Activated CD8-positive, alpha-beta T cell treated with anti-CD3 and anti-CD28 coated beads, Interleukin-2, amount 10 ng/mL, durations not matched to agents 7 days and 5 days (primary cell): ENCODE measurements around the gene PRSS56. TPM values are rescaled to one million over a fixed set of nuclear protein-coding genes. Genes with fewer than 3 reads are reported as not detected.

Experiments
- ATAC-seq: fragments of 150-1000 bp; cut with Tn5 transposase; one replicate; pipeline ENCODE4 v1.10.0; 2021; ENCODE audit warnings: moderate library complexity
- CTCF ChIA-PET: fragments of 350-600 bp; sonication (Branson Sonifier 250); formaldehyde crosslinking; loops from one replicate; lab custom pipeline; 2021; ENCODE audit warnings: antibody characterized with exemption; lab: Charles Lee
- POLR2A ChIA-PET: fragments of 350-600 bp; sonication (Branson Sonifier 250); formaldehyde crosslinking; loops from one replicate; lab custom pipeline; 2021; ENCODE audit warnings: antibody characterized with exemption; lab: Charles Lee
- DNase-seq: peaks from one replicate; pipeline ENCODE4 v3.0.0-alpha.2; 2020
- H3K27ac Mint-ChIP-seq: one replicate; pipeline ENCODE4 v1.8.0; 2021; ENCODE audit warnings: mild to moderate bottlenecking, mixed read lengths
- H3K27me3 Mint-ChIP-seq: one replicate; pipeline ENCODE4 v1.8.0; 2021; ENCODE audit warnings: low read depth, mixed read lengths
- H3K36me3 Mint-ChIP-seq: one replicate; pipeline ENCODE4 v1.8.0; 2021; ENCODE audit warnings: low read depth, mixed read lengths
- H3K4me1 Mint-ChIP-seq: one replicate; pipeline ENCODE4 v1.8.0; 2021; ENCODE audit warnings: low read depth, mixed read lengths
- H3K4me3 Mint-ChIP-seq: one replicate; pipeline ENCODE4 v1.8.0; 2021; ENCODE audit warnings: mild to moderate bottlenecking, mixed read lengths
- H3K9me3 Mint-ChIP-seq: one replicate; pipeline ENCODE4 v1.8.0; 2022; ENCODE audit warnings: mixed read lengths; ENCODE audit not compliant: insufficient read depth
- total RNA-seq, 2 experiments: library from RNA; stranded (reverse); gene quantifications; one replicate each; pipeline ENCODE4 v1.2.3, GENCODE V29; 2021

PRSS56 gene
- total RNA-seq, 2 experiments from 2014 or later = not detected

DNA sequence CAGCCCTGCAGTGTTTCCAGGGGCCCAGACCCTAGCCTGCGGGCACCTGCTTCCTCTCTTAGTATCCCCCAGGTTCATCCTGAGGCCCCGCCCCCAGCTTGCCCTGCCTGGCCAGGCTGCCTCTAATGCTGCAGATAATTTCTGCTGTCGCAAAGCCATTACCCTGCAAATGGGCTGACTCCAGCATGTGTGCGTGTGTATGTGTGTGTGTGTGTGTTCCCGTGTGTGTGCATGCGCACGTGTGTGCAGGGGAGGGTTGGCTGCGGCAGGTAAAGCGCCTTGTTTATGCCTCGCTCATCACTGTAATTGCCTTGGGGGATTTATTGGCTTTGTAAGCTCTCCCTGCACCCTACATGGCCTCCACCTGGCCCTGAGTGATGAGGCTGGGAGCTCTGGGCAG lies 7.6 kb upstream of the PRSS56 start:
- ChIA-PET CTCF (no interaction called here), POLR2A (interaction anchor here (0.6 kb wide), 1 partner anchor 123 kb away, joined by 3 read pairs; no protein-coding TSS in a partner anchor)
- no peaks in the 10 kb centered on the region for H3K4me1 Mint-ChIP-seq
- peaks cover 4% of the 10 kb centered on the region for H3K27me3 Mint-ChIP-seq
- no peak overlapping the region for H3K4me3 Mint-ChIP-seq
- no peak overlapping the region for H3K27ac Mint-ChIP-seq
- H3K9me3 Mint-ChIP-seq = no peaks in the 10 kb centered on the region
- ATAC-seq (no peak), DNase-seq (no peak)
- H3K36me3 Mint-ChIP-seq = no peaks in the 10 kb centered on the region

DNA sequence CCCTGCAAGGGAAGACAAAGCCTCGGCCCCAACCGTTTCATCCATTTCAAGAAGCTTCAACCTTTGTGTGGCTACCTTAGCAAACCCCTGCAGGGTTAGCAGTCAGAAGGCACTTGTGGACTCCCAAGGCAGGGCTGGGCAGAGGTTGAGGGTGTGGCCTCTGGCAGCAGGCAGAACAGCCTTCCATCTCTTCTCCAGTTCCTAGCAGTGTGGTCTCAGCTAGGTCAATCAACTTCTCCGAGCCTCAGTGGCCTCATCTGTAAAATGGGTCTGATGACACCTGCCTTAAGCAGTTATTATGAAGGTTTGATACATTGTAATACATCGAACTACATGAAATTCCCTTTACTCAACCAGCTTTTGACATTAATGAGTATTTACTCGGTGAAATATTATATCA lies 6.8 kb upstream of the PRSS56 start:
- ATAC-seq (no peak), DNase-seq (no peak)
- POLR2A ChIA-PET = no interaction called here
- CTCF ChIA-PET = no interaction called here
- Mint-ChIP-seq H3K36me3 (no peaks in the 10 kb centered on the region), H3K27me3 (peaks cover 4% of the 10 kb centered on the region), H3K9me3 (no peaks in the 10 kb centered on the region), H3K4me1 (no peaks in the 10 kb centered on the region), H3K27ac (no peak overlapping the region), H3K4me3 (no peak overlapping the region)

DNA sequence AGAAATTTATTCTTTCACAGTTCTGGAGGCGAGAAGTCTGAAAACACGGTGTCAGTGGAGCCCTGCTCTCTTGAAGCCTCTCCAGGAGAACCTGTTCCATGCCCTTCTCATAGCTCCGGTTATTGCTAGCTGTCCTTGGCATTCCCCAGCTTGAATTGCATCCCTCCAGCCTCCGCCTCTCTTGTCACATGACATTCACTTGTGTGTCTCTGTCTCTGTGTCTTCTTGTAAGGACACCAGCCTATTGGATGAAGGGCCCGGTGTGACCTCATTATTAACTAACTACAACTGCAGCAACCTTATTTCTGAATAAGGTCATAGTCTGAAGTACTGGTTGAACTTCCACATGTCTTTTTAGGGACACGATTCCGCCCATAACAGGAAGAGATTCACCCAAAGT lies 4.5 kb upstream of the PRSS56 start:
- H3K4me1 Mint-ChIP-seq = no peaks in the 10 kb centered on the region
- ATAC-seq (no peak), DNase-seq (no peak)
- H3K4me3 Mint-ChIP-seq = no peak overlapping the region
- H3K27me3 Mint-ChIP-seq = peaks cover 6% of the 10 kb centered on the region
- H3K27ac Mint-ChIP-seq = no peak overlapping the region
- ChIA-PET POLR2A (no interaction called here), CTCF (no interaction called here)
- no peaks in the 10 kb centered on the region for H3K36me3 Mint-ChIP-seq
- no peaks in the 10 kb centered on the region for H3K9me3 Mint-ChIP-seq

DNA sequence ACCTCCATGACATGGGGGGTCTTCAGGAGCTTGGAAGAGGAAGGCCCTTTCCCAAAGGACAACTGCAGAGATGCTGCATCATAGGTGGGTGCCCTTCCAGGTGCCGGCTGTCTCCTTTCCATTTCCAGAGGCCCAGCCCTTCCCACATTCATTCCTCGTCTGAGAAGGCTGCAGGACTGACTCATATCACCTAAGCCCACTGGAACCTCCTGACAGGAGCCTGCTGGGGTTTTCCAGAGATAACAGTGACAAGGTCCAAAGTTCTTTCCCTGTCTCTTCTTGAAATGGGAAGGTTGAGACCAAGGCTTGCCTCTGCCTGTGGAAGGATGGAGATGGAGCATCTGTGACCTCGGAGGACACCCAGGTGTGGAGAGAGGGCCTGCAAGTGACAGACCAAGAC lies 3.6 kb upstream of the PRSS56 start:
- CTCF ChIA-PET = no interaction called here
- POLR2A ChIA-PET = no interaction called here

DNA sequence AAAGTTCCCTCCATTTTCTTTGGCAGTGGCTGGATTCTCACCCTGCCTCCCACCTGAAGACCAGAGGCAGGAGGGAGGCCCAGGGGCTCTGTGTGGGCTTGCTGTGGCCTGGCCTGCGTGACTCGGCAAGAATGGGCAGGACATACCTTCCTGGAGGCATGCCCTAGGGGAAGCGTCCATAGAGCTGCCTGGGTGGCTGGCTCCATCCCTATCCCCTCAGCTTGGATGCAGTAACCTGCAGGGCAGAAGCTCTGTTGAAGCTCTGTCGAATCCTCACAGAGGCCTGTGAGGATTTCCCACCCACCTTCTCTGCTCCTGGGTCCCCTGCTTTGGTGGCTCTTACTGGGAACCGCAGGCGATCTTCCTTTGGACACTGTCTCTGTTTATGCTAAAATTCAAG lies 1.3 kb upstream of the PRSS56 start:
- DNase-seq (no peak), ATAC-seq (no peak)
- Mint-ChIP-seq H3K27ac (no peak overlapping the region), H3K4me1 (peaks cover 6% of the 10 kb centered on the region), H3K36me3 (no peaks in the 10 kb centered on the region), H3K4me3 (no peak overlapping the region), H3K9me3 (no peaks in the 10 kb centered on the region), H3K27me3 (peaks cover 17% of the 10 kb centered on the region)
- CTCF ChIA-PET = no interaction called here
- POLR2A ChIA-PET = no interaction called here

More for the DNA sequence above, 3.6 kb upstream of the PRSS56 start:
- peaks cover 9% of the 10 kb centered on the region for H3K27me3 Mint-ChIP-seq
- peaks cover 2% of the 10 kb centered on the region for H3K4me1 Mint-ChIP-seq
- no peak overlapping the region for H3K27ac Mint-ChIP-seq
- H3K9me3 Mint-ChIP-seq = no peaks in the 10 kb centered on the region
- ATAC-seq (no peak), DNase-seq (no peak)
- H3K36me3 Mint-ChIP-seq = no peaks in the 10 kb centered on the region
- no peak overlapping the region for H3K4me3 Mint-ChIP-seq

DNA sequence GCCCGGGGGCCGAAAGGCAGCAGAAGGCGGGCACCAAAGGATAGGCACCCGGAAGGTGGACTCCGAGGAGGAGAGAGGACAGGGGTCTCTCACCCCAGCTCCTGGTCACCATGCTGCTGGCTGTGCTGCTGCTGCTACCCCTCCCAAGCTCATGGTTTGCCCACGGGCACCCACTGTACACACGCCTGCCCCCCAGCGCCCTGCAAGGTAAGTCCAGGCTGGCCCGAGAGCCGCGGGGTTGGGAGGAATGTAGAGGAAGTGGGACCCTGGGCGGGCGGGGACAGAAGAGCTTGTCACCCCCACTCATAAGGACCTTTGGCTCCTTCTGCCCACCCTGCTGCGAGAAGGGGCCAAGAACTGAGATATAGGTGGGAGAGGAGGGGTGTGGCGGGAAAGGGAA lies 301 bp downstream of the PRSS56 start:
- Mint-ChIP-seq H3K27me3 (peaks cover 26% of the 10 kb centered on the region), H3K4me1 (peaks cover 9% of the 10 kb centered on the region), H3K4me3 (no peak overlapping the region), H3K9me3 (no peaks in the 10 kb centered on the region), H3K27ac (no peak overlapping the region), H3K36me3 (no peaks in the 10 kb centered on the region)
- ChIA-PET CTCF (interaction anchor here (2.4 kb wide), 1 partner anchor 73 kb away, joined by 11 read pairs; no protein-coding TSS in a partner anchor), POLR2A (no interaction called here)
- no peak for ATAC-seq
- no peak for DNase-seq

DNA sequence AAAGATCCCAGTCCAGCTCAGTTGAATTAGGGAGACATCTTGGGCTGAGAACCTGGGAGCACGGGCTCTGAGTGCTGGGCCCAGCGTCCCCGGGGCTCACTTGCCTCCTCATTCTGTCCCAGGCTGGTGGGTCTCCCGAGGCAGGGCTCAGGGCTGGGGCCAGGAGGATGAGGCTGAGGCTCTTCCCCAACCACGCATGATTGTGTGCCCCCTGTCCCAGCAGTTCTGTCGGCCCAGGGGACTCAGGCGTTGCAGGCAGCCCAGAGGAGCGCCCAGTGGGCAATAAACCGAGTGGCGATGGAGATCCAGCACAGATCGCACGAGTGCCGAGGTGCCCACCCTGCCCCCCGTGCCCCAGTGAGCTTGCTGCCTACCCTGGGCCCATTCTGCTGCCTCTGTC lies 910 bp downstream of the PRSS56 start:
- CTCF ChIA-PET = interaction anchor here (2.4 to 2.5 kb wide), 2 partner anchors 11 to 74 kb away, joined by 10 to 11 read pairs; no protein-coding TSS in a partner anchor
- H3K27me3 Mint-ChIP-seq = peaks cover 26% of the 10 kb centered on the region
- H3K36me3 Mint-ChIP-seq = no peaks in the 10 kb centered on the region
- ATAC-seq (no peak), DNase-seq (no peak)
- H3K4me1 Mint-ChIP-seq = peaks cover 9% of the 10 kb centered on the region
- no peak overlapping the region for H3K27ac Mint-ChIP-seq
- H3K9me3 Mint-ChIP-seq = no peaks in the 10 kb centered on the region
- no peak overlapping the region for H3K4me3 Mint-ChIP-seq
- POLR2A ChIA-PET = no interaction called here

DNA sequence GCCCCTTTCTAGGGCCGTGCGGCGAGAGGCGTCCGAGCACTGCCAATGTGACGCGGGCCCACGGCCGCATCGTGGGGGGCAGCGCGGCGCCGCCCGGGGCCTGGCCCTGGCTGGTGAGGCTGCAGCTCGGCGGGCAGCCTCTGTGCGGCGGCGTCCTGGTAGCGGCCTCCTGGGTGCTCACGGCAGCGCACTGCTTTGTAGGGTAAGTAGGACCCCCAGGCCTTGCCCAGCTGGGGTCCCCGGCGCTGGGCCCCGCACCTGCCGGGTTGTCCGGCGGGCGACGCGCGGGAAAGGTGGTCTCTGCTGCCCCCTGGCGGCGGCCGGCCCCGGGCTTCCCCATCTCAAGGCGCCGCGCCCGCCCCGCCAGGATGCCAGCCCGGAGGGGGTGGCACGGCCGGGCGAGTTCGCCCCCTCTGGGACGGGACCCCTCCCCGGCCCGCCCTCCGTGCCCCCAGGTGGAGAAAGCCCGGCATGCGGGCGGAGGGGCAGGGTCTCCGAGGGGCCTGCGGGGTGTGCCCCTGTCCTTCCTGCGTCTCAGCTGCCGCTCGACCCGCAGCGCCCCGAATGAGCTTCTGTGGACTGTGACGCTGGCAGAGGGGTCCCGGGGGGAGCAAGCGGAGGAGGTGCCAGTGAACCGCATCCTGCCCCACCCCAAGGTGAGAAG lies 1.9 kb downstream of the PRSS56 start:
- no peaks in the 10 kb centered on the region for H3K9me3 Mint-ChIP-seq

DNA sequence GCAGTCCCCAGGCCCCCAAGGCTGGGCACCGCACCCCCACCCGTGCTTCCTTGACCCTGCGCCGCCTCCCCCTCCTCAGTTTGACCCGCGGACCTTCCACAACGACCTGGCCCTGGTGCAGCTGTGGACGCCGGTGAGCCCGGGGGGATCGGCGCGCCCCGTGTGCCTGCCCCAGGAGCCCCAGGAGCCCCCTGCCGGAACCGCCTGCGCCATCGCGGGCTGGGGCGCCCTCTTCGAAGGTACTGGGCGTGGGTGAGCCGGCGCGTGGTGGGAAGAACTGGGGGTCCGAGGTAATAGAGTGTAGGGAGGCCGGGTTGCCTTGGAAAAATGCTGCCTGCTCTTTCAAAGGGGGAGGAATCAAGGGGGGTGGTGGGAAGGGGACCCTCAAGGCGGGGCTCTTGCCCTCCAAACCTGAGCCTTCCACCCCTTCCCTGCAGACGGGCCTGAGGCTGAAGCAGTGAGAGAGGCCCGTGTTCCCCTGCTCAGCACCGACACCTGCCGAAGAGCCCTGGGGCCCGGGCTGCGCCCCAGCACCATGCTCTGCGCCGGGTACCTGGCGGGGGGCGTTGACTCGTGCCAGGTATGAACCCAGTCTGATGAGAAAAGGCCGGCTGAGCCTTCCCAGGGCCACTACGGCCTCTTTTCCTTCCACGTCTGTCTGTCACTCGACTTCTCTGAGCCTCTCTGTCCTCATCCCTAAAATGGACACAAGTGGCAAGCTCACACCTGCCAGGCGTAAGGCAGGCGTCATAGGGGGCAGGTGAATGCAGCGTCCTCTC lies 2.6 kb downstream of the PRSS56 start:
- Mint-ChIP-seq H3K4me3 (no peak overlapping the region), H3K27ac (no peak overlapping the region), H3K4me1 (peaks cover 9% of the 10 kb centered on the region), H3K36me3 (no peaks in the 10 kb centered on the region), H3K27me3 (peaks cover 33% of the 10 kb centered on the region), H3K9me3 (no peaks in the 10 kb centered on the region)
- ATAC-seq (no peak), DNase-seq (no peak)
- ChIA-PET CTCF (interaction anchor here (0.9 to 2.6 kb wide), 6 partner anchors 9 to 352 kb away, joined by 3 to 12 read pairs (median 4); no protein-coding TSS in a partner anchor), POLR2A (no interaction called here)

More for the DNA sequence above, 1.9 kb downstream of the PRSS56 start:
- Mint-ChIP-seq H3K36me3 (no peaks in the 10 kb centered on the region), H3K27ac (no peak overlapping the region), H3K4me1 (peaks cover 9% of the 10 kb centered on the region), H3K27me3 (peaks cover 30% of the 10 kb centered on the region), H3K4me3 (no peak overlapping the region)
- ATAC-seq (peak; percentile 79), DNase-seq (peak; percentile 70)
- CTCF ChIA-PET = interaction anchor here (0.9 to 2.6 kb wide), 6 partner anchors 10 to 352 kb away, joined by 3 to 12 read pairs (median 8); no protein-coding TSS in a partner anchor
- POLR2A ChIA-PET = no interaction called here

DNA sequence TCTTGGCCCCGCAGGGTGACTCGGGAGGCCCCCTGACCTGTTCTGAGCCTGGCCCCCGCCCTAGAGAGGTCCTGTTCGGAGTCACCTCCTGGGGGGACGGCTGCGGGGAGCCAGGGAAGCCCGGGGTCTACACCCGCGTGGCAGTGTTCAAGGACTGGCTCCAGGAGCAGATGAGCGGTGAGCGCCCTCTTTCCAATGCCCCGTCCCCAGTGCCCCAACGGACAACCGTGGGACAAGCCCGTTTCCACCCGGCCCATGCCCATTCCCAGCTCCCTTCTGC lies 3.2 kb downstream of the PRSS56 start:
- H3K9me3 Mint-ChIP-seq = no peaks in the 10 kb centered on the region
- H3K4me1 Mint-ChIP-seq = peaks cover 10% of the 10 kb centered on the region
- peaks cover 36% of the 10 kb centered on the region for H3K27me3 Mint-ChIP-seq
- ChIA-PET CTCF (interaction anchor here (1.0 to 2.6 kb wide), 6 partner anchors 9 to 110 kb away, joined by 3 to 12 read pairs (median 4); no protein-coding TSS in a partner anchor), POLR2A (no interaction called here)
- no peak overlapping the region for H3K4me3 Mint-ChIP-seq
- no peak overlapping the region for H3K27ac Mint-ChIP-seq
- ATAC-seq = no peak
- DNase-seq = no peak
- no peaks in the 10 kb centered on the region for H3K36me3 Mint-ChIP-seq

DNA sequence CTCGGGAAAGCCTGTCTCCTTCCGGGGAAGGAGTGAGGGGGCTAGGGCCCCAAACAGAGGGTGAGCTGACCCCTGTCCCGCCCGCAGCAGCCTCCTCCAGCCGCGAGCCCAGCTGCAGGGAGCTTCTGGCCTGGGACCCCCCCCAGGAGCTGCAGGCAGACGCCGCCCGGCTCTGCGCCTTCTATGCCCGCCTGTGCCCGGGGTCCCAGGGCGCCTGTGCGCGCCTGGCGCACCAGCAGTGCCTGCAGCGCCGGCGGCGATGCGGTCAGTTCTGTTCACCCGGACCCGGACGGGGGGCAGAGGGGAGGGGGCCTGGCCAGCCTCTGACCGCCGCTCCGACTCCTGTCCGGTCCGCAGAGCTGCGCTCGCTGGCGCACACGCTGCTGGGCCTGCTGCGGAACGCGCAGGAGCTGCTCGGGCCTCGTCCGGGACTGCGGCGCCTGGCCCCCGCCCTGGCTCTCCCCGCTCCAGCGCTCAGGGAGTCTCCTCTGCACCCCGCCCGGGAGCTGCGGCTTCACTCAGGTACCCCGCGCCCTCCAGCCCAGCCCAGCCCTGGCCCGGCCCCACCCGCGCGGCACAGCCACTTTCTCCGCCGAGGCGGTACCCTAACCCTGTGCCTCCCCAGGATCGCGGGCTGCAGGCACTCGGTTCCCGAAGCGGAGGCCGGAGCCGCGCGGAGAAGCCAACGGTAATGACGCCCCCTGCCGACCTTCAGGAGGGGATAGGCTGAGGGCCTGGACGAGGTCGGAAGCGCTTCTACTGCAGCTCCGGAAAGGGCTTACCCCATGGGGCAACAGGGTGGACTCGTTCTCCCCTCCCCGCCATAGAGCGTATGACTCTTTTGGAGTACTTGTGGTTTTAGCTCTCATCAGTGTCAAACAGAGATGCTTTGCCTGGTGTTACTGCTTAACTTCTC lies 3.8 kb downstream of the PRSS56 start:
- H3K36me3 Mint-ChIP-seq = no peaks in the 10 kb centered on the region
- ChIA-PET CTCF (interaction anchor here (1.0 to 2.6 kb wide), 3 partner anchors 73 to 111 kb away, joined by 3 to 12 read pairs (median 3); no protein-coding TSS in a partner anchor), POLR2A (no interaction called here)
- peaks cover 42% of the 10 kb centered on the region for H3K27me3 Mint-ChIP-seq
- DNase-seq = peak; percentile 41
- no peak overlapping the region for H3K4me3 Mint-ChIP-seq
- peaks cover 16% of the 10 kb centered on the region for H3K4me1 Mint-ChIP-seq
- no peaks in the 10 kb centered on the region for H3K9me3 Mint-ChIP-seq
- no peak overlapping the region for H3K27ac Mint-ChIP-seq
- ATAC-seq = peak; percentile 26
